Neural cell (in vitro differentiated cells): ENCODE results near the gene KRT28. TPM values are rescaled to one million over a fixed set of nuclear protein-coding genes. Genes with fewer than 3 reads are reported as not detected.

Experiments
- H2AFZ ChIP-seq: fragments of 200-600, 300-800 bp; sonication (generic), shearing (Covaris generic); 2 replicates; pipeline ENCODE4 v1.6.0; 2014; ENCODE audit warnings: low read depth, mild to moderate bottlenecking, antibody characterized with exemption, low read length, moderate library complexity
- H3F3A ChIP-seq: fragments of 200-600 bp; shearing (Covaris generic); 2 replicates; pipeline ENCODE4 v1.6.1; 2016; ENCODE audit warnings: mild to moderate bottlenecking, moderate library complexity, mixed read lengths, antibody characterized with exemption, low read length; ENCODE audit not compliant: insufficient read depth, poor library complexity, severe bottlenecking
- H3K27ac ChIP-seq: fragments of 200-600, 300-800 bp; sonication (generic), shearing (Covaris generic); 2 replicates; pipeline ENCODE4 v1.5.1; 2014; ENCODE audit warnings: mild to moderate bottlenecking, low read length, moderate library complexity
- H3K27me3 ChIP-seq: fragments of 300-800, 200-600 bp; sonication (generic), shearing (Covaris generic); 2 replicates; pipeline ENCODE4 v1.6.0; 2014; ENCODE audit warnings: mild to moderate bottlenecking, low read depth, low read length, moderate library complexity; ENCODE audit not compliant: insufficient read depth
- H3K36me3 ChIP-seq: fragments of 300-800, 200-600 bp; sonication (generic), shearing (Covaris generic); 2 replicates; pipeline ENCODE4 v1.5.1; 2014; ENCODE audit warnings: mild to moderate bottlenecking, antibody characterized with exemption, low read length, moderate library complexity; ENCODE audit not compliant: insufficient read depth
- H3K4me2 ChIP-seq: fragments of 300-800, 200-600 bp; sonication (generic), shearing (Covaris generic); 2 replicates; pipeline ENCODE4 v1.6.0; 2014; ENCODE audit warnings: mild to moderate bottlenecking, low read length
- H3K4me3 ChIP-seq: fragments of 300-800, 200-600 bp; sonication (generic), shearing (Covaris generic); 2 replicates; pipeline ENCODE4 v1.5.1; 2014; ENCODE audit warnings: mild to moderate bottlenecking, low read length, moderate library complexity
- H3K79me2 ChIP-seq: fragments of 200-600 bp; shearing (Covaris generic); replicated peaks from 2 replicates; pipeline ENCODE4 v1.6.0; 2014; ENCODE audit warnings: mild to moderate bottlenecking, low read length, moderate library complexity; ENCODE audit not compliant: insufficient read depth
- H3K9ac ChIP-seq: fragments of 300-800, 200-600 bp; sonication (generic), shearing (Covaris generic); 2 replicates; pipeline ENCODE4 v1.6.1; 2016; ENCODE audit warnings: mild to moderate bottlenecking, low read length, mixed read lengths
- H3K9me2 ChIP-seq: fragments of 200-600 bp; shearing (Covaris generic); 2 replicates; pipeline ENCODE4 v1.6.1; 2016; ENCODE audit warnings: mild to moderate bottlenecking, low read length, mixed read lengths; ENCODE audit not compliant: insufficient read depth
- H3K9me3 ChIP-seq: fragments of 200-600, 300-800 bp; sonication (generic), shearing (Covaris generic); 2 replicates; pipeline ENCODE4 v1.6.1; 2016; ENCODE audit warnings: mild to moderate bottlenecking, mixed run types, low read length, moderate library complexity, mixed read lengths
- H4K20me1 ChIP-seq: fragments of 200-600 bp; shearing (Covaris generic); 2 replicates; pipeline ENCODE4 v1.6.1; 2016; ENCODE audit warnings: mild to moderate bottlenecking, mixed run types; ENCODE audit not compliant: insufficient read depth
- EP300 ChIP-seq: fragments of 450-650 bp; conservative IDR thresholded peaks from 2 replicates; pipeline ENCODE4 v1.6.1; 2014; ENCODE audit warnings: antibody characterized with exemption, mild to moderate bottlenecking, moderate library complexity; ENCODE audit not compliant: poor library complexity, severe bottlenecking
- EZH2 ChIP-seq: fragments of 200-600, 300-800 bp; shearing (Covaris generic), sonication (generic); IDR thresholded peaks from 2 replicates; pipeline ENCODE4 v1.6.1; 2014; ENCODE audit warnings: antibody characterized with exemption, low read length, borderline replicate concordance, mild to moderate bottlenecking; ENCODE audit not compliant: insufficient read depth, poor library complexity, severe bottlenecking
- MXI1 ChIP-seq: fragments of 450-650 bp; conservative IDR thresholded peaks from 2 replicates; pipeline ENCODE4 v1.6.1; 2014; ENCODE audit warnings: antibody characterized with exemption, mild to moderate bottlenecking; ENCODE audit not compliant: poor library complexity, severe bottlenecking
- POLR2AphosphoS5 ChIP-seq: IDR thresholded peaks from 2 replicates; pipeline ENCODE4 v1.6.1; 2012
- RAD21 ChIP-seq: fragments of 450-650 bp; conservative IDR thresholded peaks from 2 replicates; pipeline ENCODE4 v1.6.1; 2014; ENCODE audit warnings: antibody characterized with exemption, mild to moderate bottlenecking, moderate library complexity
- REST ChIP-seq: IDR thresholded peaks from 2 replicates; pipeline ENCODE4 v1.6.1; 2012; ENCODE audit warnings: borderline replicate concordance
- SMC3 ChIP-seq: fragments of 450-650 bp; conservative IDR thresholded peaks from 2 replicates; pipeline ENCODE4 v1.6.1; 2014; ENCODE audit warnings: antibody characterized with exemption, mild to moderate bottlenecking, moderate library complexity; ENCODE audit not compliant: poor library complexity
- TAF1 ChIP-seq: IDR thresholded peaks from 2 replicates; pipeline ENCODE4 v1.6.1; 2012; ENCODE audit warnings: low read depth
- polyA minus RNA-seq: library from RNA; depleted of rRNA, polyadenylated mRNA; stranded (reverse); fragments of >200 nt; gene quantifications from 2 replicates; pipeline ENCODE4 v1.2.3, GENCODE V29; 2014
- polyA plus RNA-seq: library from polyadenylated mRNA; depleted of rRNA; stranded (reverse); fragments of >200 nt; gene quantifications from 2 replicates; pipeline ENCODE4 v1.2.3, GENCODE V29; 2014
- TF ChIP-seq, protein P1 (sequence below): fragments of 450-650 bp; IDR thresholded peaks from 2 replicates; pipeline ENCODE4 v1.5.1; 2014; ENCODE audit warnings: antibody characterized with exemption, mild to moderate bottlenecking, moderate library complexity; ENCODE audit not compliant: poor library complexity, severe bottlenecking

KRT28 gene
- polyA plus RNA-seq: not detected in 2 replicates
- not detected in 2 replicates for polyA minus RNA-seq

DNA sequence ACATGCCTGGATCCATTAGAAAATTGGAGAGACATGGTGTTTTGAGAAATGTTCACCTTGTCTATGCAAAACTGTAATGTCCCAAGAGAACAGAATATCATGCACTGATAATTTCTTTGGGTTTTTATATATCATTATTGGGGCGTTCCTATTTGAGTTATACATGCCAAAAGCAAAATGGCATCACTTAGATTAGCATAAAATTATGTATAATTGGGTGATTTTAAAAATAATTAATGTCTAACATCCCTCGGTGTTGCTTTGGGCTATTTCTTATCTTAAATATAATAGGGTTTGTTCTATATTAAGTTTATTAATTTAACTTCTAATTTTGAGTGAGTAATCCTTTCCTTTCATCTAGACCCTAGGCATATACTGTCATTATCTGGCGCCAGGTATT is at the start of gene KRT28:
Gene KRT28, minus strand, starts transcription at position 101 of the 400 bp plus-strand sequence. Its CDS starts 66 bp downstream, at position 35.
- Histone ChIP-seq H3K9ac (no peak within 1 kb of the TSS), H3K4me3 (no peak within 1 kb of the TSS), H3K9me2 (no peaks in the 10 kb centered on the region), H3K36me3 (no peaks in the 10 kb centered on the region), H3K4me2 (no peak within 1 kb of the TSS), H4K20me1 (no peaks in the 10 kb centered on the region), H3K79me2 (no peaks in the 10 kb centered on the region), H3K27ac (no peak within 1 kb of the TSS), H3K9me3 (no peaks in the 10 kb centered on the region), H3F3A (no peaks in the 10 kb centered on the region), H3K27me3 (peaks cover 11% of the 10 kb centered on the region), H2AFZ (no peak within 1 kb of the TSS)
- TF ChIP-seq TAF1 (no peak), EZH2 (no peak), SMC3 (no peak), EP300 (no peak), MXI1 (no peak), REST (no peak), POLR2AphosphoS5 (no peak), RAD21 (no peak)
- TF ChIP-seq, protein P1, sequence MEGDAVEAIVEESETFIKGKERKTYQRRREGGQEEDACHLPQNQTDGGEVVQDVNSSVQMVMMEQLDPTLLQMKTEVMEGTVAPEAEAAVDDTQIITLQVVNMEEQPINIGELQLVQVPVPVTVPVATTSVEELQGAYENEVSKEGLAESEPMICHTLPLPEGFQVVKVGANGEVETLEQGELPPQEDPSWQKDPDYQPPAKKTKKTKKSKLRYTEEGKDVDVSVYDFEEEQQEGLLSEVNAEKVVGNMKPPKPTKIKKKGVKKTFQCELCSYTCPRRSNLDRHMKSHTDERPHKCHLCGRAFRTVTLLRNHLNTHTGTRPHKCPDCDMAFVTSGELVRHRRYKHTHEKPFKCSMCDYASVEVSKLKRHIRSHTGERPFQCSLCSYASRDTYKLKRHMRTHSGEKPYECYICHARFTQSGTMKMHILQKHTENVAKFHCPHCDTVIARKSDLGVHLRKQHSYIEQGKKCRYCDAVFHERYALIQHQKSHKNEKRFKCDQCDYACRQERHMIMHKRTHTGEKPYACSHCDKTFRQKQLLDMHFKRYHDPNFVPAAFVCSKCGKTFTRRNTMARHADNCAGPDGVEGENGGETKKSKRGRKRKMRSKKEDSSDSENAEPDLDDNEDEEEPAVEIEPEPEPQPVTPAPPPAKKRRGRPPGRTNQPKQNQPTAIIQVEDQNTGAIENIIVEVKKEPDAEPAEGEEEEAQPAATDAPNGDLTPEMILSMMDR: no peak

DNA sequence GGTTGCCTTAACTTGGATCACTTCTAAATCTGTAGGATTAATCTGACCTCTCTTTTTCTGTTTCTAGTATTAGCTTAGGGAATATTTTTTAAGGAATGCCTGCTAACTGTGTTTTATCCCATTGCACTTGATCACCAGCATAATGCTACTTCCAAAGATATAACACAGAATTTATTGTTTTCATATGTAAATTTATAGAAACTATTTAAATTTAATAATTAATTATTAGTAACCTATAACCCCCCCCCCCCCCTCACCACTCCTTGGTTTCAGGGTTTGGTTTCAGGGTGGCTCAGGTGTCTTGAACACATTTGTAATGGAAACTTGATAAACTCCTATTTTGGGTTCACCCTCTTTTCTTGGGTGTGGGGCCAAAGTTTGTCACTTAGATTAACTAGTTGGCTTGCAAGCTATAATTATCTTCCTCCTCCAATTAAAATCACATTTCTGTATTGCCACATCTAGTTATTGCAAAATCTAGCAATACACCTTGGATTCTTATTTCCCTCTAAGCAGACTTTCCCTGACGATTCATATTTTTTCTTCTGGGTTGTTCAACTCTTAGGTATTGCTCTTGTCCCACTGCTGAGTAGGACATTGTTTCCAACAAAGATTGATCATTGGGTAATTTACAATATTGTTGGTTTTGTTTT is 49.0 kb upstream of the KRT28 start:
- no peak overlapping the region for H2AFZ ChIP-seq
- H3K9me2 ChIP-seq: no peaks in the 10 kb centered on the region
- TF ChIP-seq TAF1 (no peak), MXI1 (no peak), SMC3 (no peak), REST (no peak), POLR2AphosphoS5 (no peak), RAD21 (no peak), EP300 (no peak), EZH2 (no peak)
- TF ChIP-seq, protein P1: no peak
- H3K4me2 ChIP-seq: no peak overlapping the region
- no peak overlapping the region for H3K27ac ChIP-seq
- H4K20me1 ChIP-seq: no peaks in the 10 kb centered on the region
- H3K36me3 ChIP-seq: no peaks in the 10 kb centered on the region
- H3K27me3 ChIP-seq: no peaks in the 10 kb centered on the region
- H3K4me3 ChIP-seq: no peak overlapping the region
- H3F3A ChIP-seq: no peaks in the 10 kb centered on the region
- no peaks in the 10 kb centered on the region for H3K9me3 ChIP-seq
- H3K9ac ChIP-seq: no peak overlapping the region
- no peaks in the 10 kb centered on the region for H3K79me2 ChIP-seq
